Measurements from ENCODE around the gene TTF2. TPM values are rescaled to one million over a fixed set of nuclear protein-coding genes. Genes with fewer than 3 reads are reported as not detected.

Gene TTF2
- total and polyA plus RNA-seq, 2 of the 8 experiments (the other 6 are each of a cell fraction or from before 2014, with no cell fraction given) = 16.9 to 89.6 TPM

DNA sequence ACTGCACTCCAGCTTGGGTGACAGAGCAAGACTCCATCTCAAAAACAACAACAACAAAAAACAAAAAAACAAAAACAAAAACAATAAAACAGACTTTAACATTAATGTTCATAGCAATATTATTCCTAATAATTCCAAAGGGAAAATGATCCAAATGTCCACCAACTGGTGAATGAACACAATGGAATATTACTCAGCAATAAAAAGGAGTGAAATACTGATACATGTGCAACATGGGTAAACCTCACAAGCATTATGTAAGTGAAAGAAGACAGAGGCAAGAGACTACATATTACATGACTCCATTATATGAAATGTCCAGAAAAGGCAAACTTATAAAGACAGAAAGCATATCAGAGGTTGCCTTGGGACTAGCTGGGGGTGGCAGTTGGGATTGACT lies 6.1 kb upstream of the TTF2 start:
- no peak overlapping the region for H4K91ac ChIP-seq (replicated peaks; ENCODE audit: insufficient read length, low read length)
- no peaks in the 10 kb centered on the region for H3K79me1 ChIP-seq (ENCODE audit: low read depth, low read length)
- H4K20me1 ChIP-seq (replicated peaks in 1 of 2; ENCODE audit: control insufficient read depth in 1 of 2, insufficient read depth in 2 of 2, low read length in 2 of 2) = no peaks in the 10 kb centered on the region
- TF ChIP-seq RBBP5 (IDR thresholded peaks at IDR 0.05; ENCODE audit: borderline replicate concordance, low read depth, low read length) (no peak), ATF3 (IDR thresholded peaks at IDR 0.05; ENCODE audit: insufficient read depth, low read depth, low read length) (no peak), KDM5A (IDR thresholded peaks at IDR 0.05; ENCODE audit: low read length) (no peak), HDAC6 (IDR thresholded peaks at IDR 0.05; ENCODE audit: low read depth, low read length) (no peak), NRF1 (IDR thresholded peaks at IDR 0.05; ENCODE audit: low read depth, low read length) (no peak), JUN (IDR thresholded peaks at IDR 0.05; ENCODE audit: low read depth, low read length) (no peak), NANOG (IDR thresholded peaks at IDR 0.05; ENCODE audit: insufficient read depth, low read depth, low read length, poor library complexity, severe bottlenecking) (no peak)
- H3K56ac ChIP-seq (replicated peaks; ENCODE audit: insufficient read length, low read depth, low read length) = no peak overlapping the region
- no peaks in the 10 kb centered on the region for H3K23me2 ChIP-seq (ENCODE audit: low read depth, low read length)
- H3K23ac ChIP-seq (ENCODE audit: insufficient read length) = no peak overlapping the region
- no peak overlapping the region for H3K4me3 ChIP-seq (ENCODE audit: extremely low read depth in 1 of 4, insufficient read depth in 2 of 4, low read depth in 3 of 4, low read length in 4 of 4)
- no peak overlapping the region for H3K4me2 ChIP-seq (ENCODE audit: insufficient read depth in 1 of 2, low read depth in 2 of 2, low read length in 2 of 2)
- H2BK5ac ChIP-seq (ENCODE audit: low read depth, low read length) = no peak overlapping the region
- H2AFZ ChIP-seq (ENCODE audit: low read length) = no peak overlapping the region
- no peak overlapping the region for H3K4ac ChIP-seq (replicated peaks; ENCODE audit: insufficient read length, low read depth, low read length)
- H2AK5ac ChIP-seq (ENCODE audit: low read depth, low read length) = no peak overlapping the region
- H3K27ac ChIP-seq (ENCODE audit: low read depth, low read length) = no peak overlapping the region
- no peaks in the 10 kb centered on the region for H3K27me3 ChIP-seq (replicated peaks in 1 of 4; ENCODE audit: control insufficient read depth in 3 of 4, extremely low read depth in 1 of 4, insufficient read depth in 3 of 4, low read length in 3 of 4)
- H3K14ac ChIP-seq (ENCODE audit: insufficient read length) = no peak overlapping the region
- H2BK20ac ChIP-seq (ENCODE audit: low read length) = no peak overlapping the region
- POLR2A ChIA-PET (ENCODE audit: partially characterized antibody) = no interaction called here
- H3K9me3 ChIP-seq (ENCODE audit: insufficient read depth in 2 of 2, low read depth in 1 of 2, low read length in 1 of 2) = no peaks in the 10 kb centered on the region
- FAIRE-seq (no peak), DNase-seq (ENCODE audit: low read depth in 1 of 2, low spot score in 2 of 2) (no peak)
- no peak overlapping the region for H2BK15ac ChIP-seq (ENCODE audit: low read length)
- no peaks in the 10 kb centered on the region for H3K36me3 ChIP-seq (ENCODE audit: control insufficient read depth in 2 of 4, insufficient read depth in 4 of 4, low read length in 3 of 4)
- no peak overlapping the region for H4K5ac ChIP-seq (ENCODE audit: insufficient read length, low read depth, low read length)
- CTCF ChIA-PET (ENCODE audit: partially characterized antibody) = interaction anchor here (0.6 to 1.4 kb wide), 7 partner anchors 50 to 482 kb away, joined by 3 to 6 read pairs (median 3); no protein-coding TSS in a partner anchor
- peaks cover 0 to 6% of the 10 kb centered on the region in 2 experiments; a peak in 1 of 4 replicates for H3K79me2 ChIP-seq (ENCODE audit: control insufficient read depth in 1 of 2, insufficient read depth in 2 of 2, low read length in 2 of 2)
- H3K9ac ChIP-seq (replicated peaks in 1 of 4; ENCODE audit: extremely low read depth in 1 of 4, low read depth in 3 of 4, low read length in 3 of 4) = no peak overlapping the region
- peaks cover 0 to 3% (median 1%) of the 10 kb centered on the region in 4 experiments; a peak in 1 of 7 replicates for H3K4me1 ChIP-seq (replicated peaks in 1 of 4; ENCODE audit: control insufficient read depth in 3 of 4, insufficient read depth in 4 of 4, low read length in 3 of 4)
- H3K18ac ChIP-seq (ENCODE audit: extremely low read depth, low read length) = no peak overlapping the region
- no peak overlapping the region for H4K8ac ChIP-seq (ENCODE audit: extremely low read depth, insufficient read depth, low read length)
- H2BK12ac ChIP-seq (ENCODE audit: low read depth, low read length) = no peak overlapping the region
- H2BK120ac ChIP-seq (replicated peaks; ENCODE audit: low read depth, low read length) = no peak overlapping the region
